Measurements from ENCODE around the gene TMPRSS9.
"Not testable (repeated sequence)": the region's sequence is repeated elsewhere in the genome, so short reads cannot be mapped to it uniquely, and the experiment has no call there.

TMPRSS9 gene

DNA sequence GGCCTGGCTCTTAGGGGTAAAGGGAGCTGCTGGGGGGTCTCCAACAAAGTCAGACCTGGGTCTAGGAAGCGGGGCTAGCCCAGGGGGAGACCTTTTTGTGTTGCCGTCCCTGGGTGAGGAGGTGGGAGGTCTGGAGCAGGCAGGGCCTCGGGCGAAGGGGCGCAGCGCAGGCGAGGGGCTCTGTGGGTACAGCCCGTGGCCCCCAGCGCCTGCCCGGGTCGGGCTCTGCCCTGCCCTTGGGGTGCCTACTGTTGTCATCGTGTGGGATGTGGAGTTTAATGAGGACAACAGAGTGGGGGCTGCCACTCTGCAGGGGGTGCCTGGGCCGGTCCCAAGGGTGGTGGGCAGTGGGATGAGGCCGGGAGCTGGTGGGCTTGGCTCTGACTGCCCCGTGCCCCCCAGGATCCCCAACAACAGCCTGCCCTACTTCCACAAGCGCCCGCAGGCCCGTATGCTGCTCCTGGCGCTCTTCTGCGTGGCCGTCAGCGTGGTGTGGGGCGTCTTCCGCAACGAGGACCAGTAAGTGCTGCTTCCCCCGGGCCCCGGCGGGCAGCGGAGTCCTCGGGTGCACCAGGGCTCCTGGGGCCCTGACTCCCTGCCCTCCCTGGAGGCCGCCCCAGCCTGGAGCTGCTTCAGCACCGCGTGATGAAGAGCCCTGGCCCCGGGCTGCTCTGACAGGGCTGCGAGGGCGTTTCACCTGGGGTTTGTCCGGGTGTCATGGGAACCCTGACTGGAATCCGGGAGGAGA is 19.4 kb upstream of the TMPRSS9 start:
- Histone ChIP-seq H3K36me3 (ENCODE audit: control insufficient read depth in 5 of 5, insufficient read depth in 5 of 5, low read length in 5 of 5) (peaks cover 0 to 65% (median 32%) of the 10 kb centered on the region in 5 donors), H3K27ac (ENCODE audit: low read depth, low read length) (no peak overlapping the region), H3K4me3 (ENCODE audit: low read depth in 1 of 5, low read length in 5 of 5) (no peak overlapping the region)

GRCh38 chr19:2341244-2341751 is 18.8 kb upstream of the TMPRSS9 start:
- no peaks in the 10 kb centered on the region for H3K9me3 ChIP-seq (ENCODE audit: control insufficient read depth in 5 of 5, low read length in 5 of 5)
- no peak overlapping the region for H3K27ac ChIP-seq (ENCODE audit: low read depth, low read length)
- H3K4me3 ChIP-seq (ENCODE audit: low read depth in 1 of 5, low read length in 5 of 5): no peak overlapping the region
- no peaks in the 10 kb centered on the region for H3K4me1 ChIP-seq (ENCODE audit: control insufficient read depth in 5 of 5, insufficient read depth in 5 of 5, low read length in 5 of 5)
- no peak overlapping the region for H3K9ac ChIP-seq (ENCODE audit: low read length in 5 of 5)
- no peaks in the 10 kb centered on the region for H3K27me3 ChIP-seq (ENCODE audit: control insufficient read depth in 5 of 5, insufficient read depth in 4 of 5, low read length in 5 of 5)
- H3K36me3 ChIP-seq (ENCODE audit: control insufficient read depth in 5 of 5, insufficient read depth in 5 of 5, low read length in 5 of 5): peaks cover 0 to 65% (median 32%) of the 10 kb centered on the region in 5 donors

More for the DNA sequence above, 19.4 kb upstream of the TMPRSS9 start:
- no peak overlapping the region for H3K9ac ChIP-seq (ENCODE audit: low read length in 5 of 5)
- no peaks in the 10 kb centered on the region for H3K9me3 ChIP-seq (ENCODE audit: control insufficient read depth in 5 of 5, low read length in 5 of 5)
- no peaks in the 10 kb centered on the region for H3K27me3 ChIP-seq (ENCODE audit: control insufficient read depth in 5 of 5, insufficient read depth in 4 of 5, low read length in 5 of 5)
- H3K4me1 ChIP-seq (ENCODE audit: control insufficient read depth in 5 of 5, insufficient read depth in 5 of 5, low read length in 5 of 5): no peaks in the 10 kb centered on the region

GRCh38 chr19:2341982-2342381 is 18.1 kb upstream of the TMPRSS9 start:
- Histone ChIP-seq H3K9me3 (ENCODE audit: control insufficient read depth in 5 of 5, low read length in 5 of 5) (no peaks in the 10 kb centered on the region), H3K27me3 (ENCODE audit: control insufficient read depth in 5 of 5, insufficient read depth in 4 of 5, low read length in 5 of 5) (no peaks in the 10 kb centered on the region), H3K9ac (ENCODE audit: low read length in 5 of 5) (no peak overlapping the region), H3K36me3 (ENCODE audit: control insufficient read depth in 5 of 5, insufficient read depth in 5 of 5, low read length in 5 of 5) (peaks cover 0 to 71% (median 32%) of the 10 kb centered on the region in 5 donors), H3K4me1 (ENCODE audit: control insufficient read depth in 5 of 5, insufficient read depth in 5 of 5, low read length in 5 of 5) (no peaks in the 10 kb centered on the region), H3K27ac (ENCODE audit: low read depth, low read length) (no peak overlapping the region), H3K4me3 (ENCODE audit: low read depth in 1 of 5, low read length in 5 of 5) (no peak overlapping the region)

DNA sequence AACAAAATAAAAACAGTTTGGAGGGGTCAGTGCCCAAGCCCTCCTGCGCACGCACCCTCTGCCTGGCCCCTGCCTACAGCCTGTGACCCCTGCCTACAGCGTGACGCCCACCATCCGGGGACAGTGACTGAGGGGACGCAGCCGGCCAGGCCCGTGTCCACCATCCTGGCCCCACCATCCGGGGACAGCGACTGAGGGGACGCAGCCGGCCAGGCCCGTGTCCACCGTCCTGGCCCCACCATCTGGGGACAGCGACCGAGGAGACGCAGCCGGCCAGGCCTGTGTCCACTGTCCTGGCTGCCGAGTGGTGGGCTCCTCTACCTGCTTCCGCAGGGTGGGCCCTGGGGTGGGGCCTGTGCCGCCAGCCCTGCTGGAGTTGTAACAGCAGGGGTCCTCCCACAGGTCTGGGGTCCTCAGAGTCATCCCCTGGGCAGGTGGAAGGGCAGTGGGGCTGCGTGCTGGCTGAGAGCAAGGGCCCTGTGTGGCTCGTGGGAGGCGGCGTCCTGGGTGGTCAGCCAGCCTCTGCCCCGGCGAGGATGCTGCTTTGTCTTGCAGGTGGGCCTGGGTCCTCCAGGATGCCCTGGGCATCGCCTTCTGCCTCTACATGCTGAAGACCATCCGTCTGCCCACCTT is 17.3 kb upstream of the TMPRSS9 start:
- Histone ChIP-seq H3K4me3 (ENCODE audit: low read depth in 1 of 5, low read length in 5 of 5) (no peak overlapping the region), H3K36me3 (ENCODE audit: control insufficient read depth in 5 of 5, insufficient read depth in 5 of 5, low read length in 5 of 5) (peaks cover 0 to 63% (median 28%) of the 10 kb centered on the region in 5 donors), H3K27ac (ENCODE audit: low read depth, low read length) (no peak overlapping the region), H3K9me3 (ENCODE audit: control insufficient read depth in 5 of 5, low read length in 5 of 5) (no peaks in the 10 kb centered on the region), H3K9ac (ENCODE audit: low read length in 5 of 5) (no peak overlapping the region), H3K4me1 (ENCODE audit: control insufficient read depth in 5 of 5, insufficient read depth in 5 of 5, low read length in 5 of 5) (no peaks in the 10 kb centered on the region), H3K27me3 (ENCODE audit: control insufficient read depth in 5 of 5, insufficient read depth in 4 of 5, low read length in 5 of 5) (no peaks in the 10 kb centered on the region)

- no peak overlapping the region for H3K27ac ChIP-seq (ENCODE audit: low read depth, low read length)
Observed at GRCh38 chr19:2343289-2343982, 16.6 kb upstream of the TMPRSS9 start.

DNA sequence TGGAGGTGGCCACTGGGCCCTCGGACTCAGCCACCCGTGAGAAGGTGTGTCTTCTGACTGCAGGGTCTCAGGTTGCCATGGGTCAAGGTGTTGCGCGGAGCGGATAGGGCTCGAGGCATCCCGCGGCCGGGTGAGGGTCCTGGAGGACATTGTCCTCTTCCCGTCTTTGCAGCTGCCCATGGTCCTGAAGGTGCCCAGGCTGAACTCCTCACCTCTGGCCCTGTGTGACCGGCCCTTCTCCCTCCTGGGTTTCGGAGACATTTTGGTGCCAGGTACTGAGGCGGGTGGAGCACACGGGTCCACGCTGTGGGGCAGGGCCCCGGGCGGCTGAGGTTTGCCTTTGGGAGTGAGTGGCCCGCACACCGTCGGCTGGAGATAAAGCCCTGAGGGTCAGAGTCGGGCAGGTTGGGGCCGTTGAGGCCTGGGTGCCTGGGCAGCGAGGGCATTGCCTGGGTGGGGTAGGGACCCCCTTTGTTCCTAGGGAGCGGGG is 15.6 kb upstream of the TMPRSS9 start:
- Histone ChIP-seq H3K27me3 (ENCODE audit: control insufficient read depth in 5 of 5, insufficient read depth in 4 of 5, low read length in 5 of 5) (no peaks in the 10 kb centered on the region), H3K9me3 (ENCODE audit: control insufficient read depth in 5 of 5, low read length in 5 of 5) (no peaks in the 10 kb centered on the region), H3K4me1 (ENCODE audit: control insufficient read depth in 5 of 5, insufficient read depth in 5 of 5, low read length in 5 of 5) (no peaks in the 10 kb centered on the region), H3K4me3 (ENCODE audit: low read depth in 1 of 5, low read length in 5 of 5) (no peak overlapping the region), H3K27ac (ENCODE audit: low read depth, low read length) (no peak overlapping the region), H3K9ac (ENCODE audit: low read length in 5 of 5) (no peak overlapping the region), H3K36me3 (ENCODE audit: control insufficient read depth in 5 of 5, insufficient read depth in 5 of 5, low read length in 5 of 5) (peaks cover 0 to 65% (median 29%) of the 10 kb centered on the region in 5 donors)

More at GRCh38 chr19:2343289-2343982, 16.6 kb upstream of the TMPRSS9 start:
- Histone ChIP-seq H3K9ac (ENCODE audit: low read length in 5 of 5) (no peak overlapping the region), H3K36me3 (ENCODE audit: control insufficient read depth in 5 of 5, insufficient read depth in 5 of 5, low read length in 5 of 5) (peaks cover 0 to 64% (median 30%) of the 10 kb centered on the region in 5 donors), H3K4me1 (ENCODE audit: control insufficient read depth in 5 of 5, insufficient read depth in 5 of 5, low read length in 5 of 5) (no peaks in the 10 kb centered on the region), H3K9me3 (ENCODE audit: control insufficient read depth in 5 of 5, low read length in 5 of 5) (no peaks in the 10 kb centered on the region), H3K4me3 (ENCODE audit: low read depth in 1 of 5, low read length in 5 of 5) (no peak overlapping the region), H3K27me3 (ENCODE audit: control insufficient read depth in 5 of 5, insufficient read depth in 4 of 5, low read length in 5 of 5) (no peaks in the 10 kb centered on the region)

- H3K27ac ChIP-seq (ENCODE audit: low read depth, low read length): no peak overlapping the region
- H3K36me3 ChIP-seq (ENCODE audit: control insufficient read depth in 5 of 5, insufficient read depth in 5 of 5, low read length in 5 of 5): peaks cover 5 to 65% (median 28%) of the 10 kb centered on the region in 5 donors
- no peaks in the 10 kb centered on the region for H3K9me3 ChIP-seq (ENCODE audit: control insufficient read depth in 5 of 5, low read length in 5 of 5)
- H3K27me3 ChIP-seq (ENCODE audit: control insufficient read depth in 5 of 5, insufficient read depth in 4 of 5, low read length in 5 of 5): no peaks in the 10 kb centered on the region
- H3K4me1 ChIP-seq (ENCODE audit: control insufficient read depth in 5 of 5, insufficient read depth in 5 of 5, low read length in 5 of 5): no peaks in the 10 kb centered on the region
- no peak overlapping the region for H3K4me3 ChIP-seq (ENCODE audit: low read depth in 1 of 5, low read length in 5 of 5)
- H3K9ac ChIP-seq (ENCODE audit: low read length in 5 of 5): no peak overlapping the region
Observed at GRCh38 chr19:2345076-2345475, 15.0 kb upstream of the TMPRSS9 start.

GRCh38 chr19:2345794-2346663 is 14.0 kb upstream of the TMPRSS9 start:
- no peaks in the 10 kb centered on the region for H3K4me1 ChIP-seq (ENCODE audit: control insufficient read depth in 5 of 5, insufficient read depth in 5 of 5, low read length in 5 of 5)
- no peaks in the 10 kb centered on the region for H3K27me3 ChIP-seq (ENCODE audit: control insufficient read depth in 5 of 5, insufficient read depth in 4 of 5, low read length in 5 of 5)
- no peak overlapping the region for H3K27ac ChIP-seq (ENCODE audit: low read depth, low read length)
- no peak overlapping the region for H3K4me3 ChIP-seq (ENCODE audit: low read depth in 1 of 5, low read length in 5 of 5)
- H3K9me3 ChIP-seq (ENCODE audit: control insufficient read depth in 5 of 5, low read length in 5 of 5): no peaks in the 10 kb centered on the region
- H3K36me3 ChIP-seq (ENCODE audit: control insufficient read depth in 5 of 5, insufficient read depth in 5 of 5, low read length in 5 of 5): peaks cover 5 to 66% (median 34%) of the 10 kb centered on the region in 5 donors
- H3K9ac ChIP-seq (ENCODE audit: low read length in 5 of 5): no peak overlapping the region

- not testable (repeated sequence) for H3K27me3 ChIP-seq (ENCODE audit: control insufficient read depth in 5 of 5, insufficient read depth in 4 of 5, low read length in 5 of 5); H3K4me3 ChIP-seq (ENCODE audit: low read depth in 1 of 5, low read length in 5 of 5); H3K27ac ChIP-seq (ENCODE audit: low read depth, low read length); H3K9me3 ChIP-seq (ENCODE audit: control insufficient read depth in 5 of 5, low read length in 5 of 5); H3K4me1 ChIP-seq (ENCODE audit: control insufficient read depth in 5 of 5, insufficient read depth in 5 of 5, low read length in 5 of 5); H3K9ac ChIP-seq (ENCODE audit: low read length in 5 of 5)
- peaks cover 5 to 68% (median 49%) of the 10 kb centered on the region in 5 donors for H3K36me3 ChIP-seq (ENCODE audit: control insufficient read depth in 5 of 5, insufficient read depth in 5 of 5, low read length in 5 of 5)
Observed at GRCh38 chr19:2349818-2350217, 10.2 kb upstream of the TMPRSS9 start.
